Islet of Langerhans (tissue), 1 donor: ENCODE results near the gene CPLX3.

Experiments used
- FAIRE-seq: peaks from one replicate; lab custom pipeline; 2011; peaks lifted over from hg19 to GRCh38; lab: Jason Lieb, UNC

Gene CPLX3

DNA sequence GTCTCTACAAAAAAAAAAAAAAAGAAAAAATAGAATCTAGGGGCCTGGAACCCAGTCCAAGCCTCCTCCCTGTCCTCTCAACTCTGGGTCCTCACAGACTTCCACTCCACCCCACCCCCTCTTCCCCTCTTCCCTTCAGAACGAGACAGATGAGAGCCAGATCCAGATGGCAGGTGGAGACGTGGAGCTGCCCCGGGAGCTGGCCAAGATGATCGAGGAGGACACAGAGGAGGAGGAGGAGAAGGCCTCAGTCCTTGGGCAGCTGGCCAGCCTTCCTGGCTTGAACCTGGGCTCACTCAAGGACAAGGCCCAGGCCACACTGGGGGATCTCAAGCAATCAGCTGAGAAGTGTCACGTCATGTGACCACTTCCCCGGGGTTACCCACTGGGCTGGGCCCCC, 3.6 kb downstream of the CPLX3 start:
- FAIRE-seq, result no peak

DNA sequence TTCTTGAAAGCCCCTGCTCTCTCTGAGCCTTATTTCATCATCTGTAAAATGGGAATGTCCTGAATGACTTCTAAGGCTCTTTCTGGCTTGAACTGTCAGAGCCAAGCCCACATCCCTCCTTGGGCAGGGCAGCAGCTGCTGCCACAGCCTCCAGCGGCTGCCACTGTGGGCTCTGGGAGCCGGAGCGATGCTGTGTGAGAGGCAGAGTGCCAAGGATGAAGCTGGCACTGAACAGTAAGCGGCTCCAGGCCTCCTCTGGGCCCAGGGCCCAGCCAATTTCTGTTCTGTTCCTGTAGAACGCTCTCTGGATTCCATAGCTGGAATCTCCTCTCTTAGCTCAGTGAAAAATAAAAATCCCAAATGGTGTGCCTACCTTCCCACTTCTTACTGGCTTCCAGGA, 4.4 kb downstream of the CPLX3 start:
- no peak for FAIRE-seq

DNA sequence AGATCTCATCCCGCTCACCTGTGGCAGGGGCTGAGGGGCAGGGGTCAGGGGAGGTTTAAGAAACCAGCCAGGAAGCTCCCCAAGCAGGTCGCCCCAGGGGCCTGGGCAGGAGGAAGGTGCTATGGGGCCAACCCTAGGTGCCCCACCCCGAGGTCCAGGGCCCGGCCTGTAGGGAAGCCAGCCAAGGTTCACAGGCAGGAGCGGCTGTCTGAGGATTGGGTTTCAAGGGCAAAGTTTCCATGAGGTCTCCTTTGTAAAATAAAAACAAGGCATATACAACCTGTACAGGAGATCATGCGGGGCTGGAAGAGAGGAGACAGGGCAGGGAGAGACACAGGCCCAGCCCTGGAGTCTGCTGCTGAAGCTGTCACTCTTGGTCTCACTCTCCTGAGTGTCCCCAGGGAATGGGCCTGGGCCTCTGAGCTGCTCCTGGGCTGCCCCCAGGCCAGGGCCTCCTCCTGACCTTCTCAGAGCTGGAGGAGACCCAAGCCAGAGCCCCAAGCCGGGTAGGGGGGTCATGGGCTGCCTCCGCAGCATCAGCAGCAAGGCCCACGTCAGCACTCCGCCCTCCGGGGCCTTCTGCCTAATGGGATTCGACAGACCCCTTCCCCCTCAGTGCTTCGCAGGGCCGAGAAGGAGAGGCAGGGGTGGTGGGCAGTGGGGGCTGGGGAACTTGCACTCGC, 5.5 kb downstream of the CPLX3 start:
- no peak for FAIRE-seq

DNA sequence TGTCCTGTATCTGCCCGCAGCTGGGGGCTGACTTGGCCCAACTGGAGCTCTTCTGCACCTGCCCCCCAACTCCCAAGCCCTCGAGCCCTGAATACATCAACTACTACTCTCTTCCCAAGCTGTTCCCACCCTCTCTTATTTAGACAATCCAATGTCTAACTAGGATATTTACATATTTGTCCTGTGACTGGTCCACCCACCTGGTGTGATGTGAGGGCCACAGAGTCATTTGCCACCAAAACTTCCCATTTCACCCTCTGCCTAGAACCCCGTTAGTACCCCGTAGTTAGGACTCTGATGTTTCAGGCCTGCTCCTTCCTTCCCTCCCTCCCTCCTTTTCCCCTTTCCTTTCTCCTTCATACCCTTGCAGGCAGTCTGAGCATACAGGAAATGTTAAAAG, 6.4 kb downstream of the CPLX3 start:
- no peak for FAIRE-seq

DNA sequence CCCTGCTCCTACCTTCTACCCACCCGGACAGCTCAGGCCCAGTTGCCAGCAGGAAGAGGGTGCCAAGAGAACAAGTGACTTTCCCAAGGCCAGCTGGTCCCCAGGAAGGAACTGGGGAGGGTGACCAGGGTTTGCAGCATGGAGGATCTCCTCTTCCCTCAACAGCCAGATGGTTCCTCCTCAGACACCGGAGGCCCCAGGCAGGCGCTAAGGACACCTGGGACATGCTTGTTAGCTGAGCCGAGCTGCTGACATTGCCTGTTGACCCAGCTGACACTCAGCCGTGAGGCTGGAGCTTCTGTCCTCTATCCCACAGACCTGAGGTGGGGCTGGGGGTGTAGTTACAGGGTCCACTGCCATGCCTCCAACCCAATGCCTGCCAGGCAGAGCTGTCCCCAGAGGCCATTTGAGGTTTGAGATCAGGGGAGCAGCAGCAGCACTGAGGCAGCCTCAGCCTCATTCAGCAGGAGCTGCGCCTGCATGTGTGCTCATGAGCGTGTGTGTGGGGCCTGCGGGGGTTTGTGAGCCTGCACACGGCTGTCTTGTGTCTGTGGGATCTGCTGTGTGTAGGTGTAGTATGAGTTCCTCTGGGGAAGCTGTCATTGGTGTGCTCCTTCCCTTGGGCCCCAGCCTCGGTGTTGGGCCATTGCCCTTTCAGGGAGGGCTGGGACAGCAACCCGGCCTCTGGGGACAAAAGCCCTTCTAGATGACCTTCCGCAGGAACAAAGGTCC, 7.1 kb downstream of the CPLX3 start:
- FAIRE-seq, result no peak

DNA sequence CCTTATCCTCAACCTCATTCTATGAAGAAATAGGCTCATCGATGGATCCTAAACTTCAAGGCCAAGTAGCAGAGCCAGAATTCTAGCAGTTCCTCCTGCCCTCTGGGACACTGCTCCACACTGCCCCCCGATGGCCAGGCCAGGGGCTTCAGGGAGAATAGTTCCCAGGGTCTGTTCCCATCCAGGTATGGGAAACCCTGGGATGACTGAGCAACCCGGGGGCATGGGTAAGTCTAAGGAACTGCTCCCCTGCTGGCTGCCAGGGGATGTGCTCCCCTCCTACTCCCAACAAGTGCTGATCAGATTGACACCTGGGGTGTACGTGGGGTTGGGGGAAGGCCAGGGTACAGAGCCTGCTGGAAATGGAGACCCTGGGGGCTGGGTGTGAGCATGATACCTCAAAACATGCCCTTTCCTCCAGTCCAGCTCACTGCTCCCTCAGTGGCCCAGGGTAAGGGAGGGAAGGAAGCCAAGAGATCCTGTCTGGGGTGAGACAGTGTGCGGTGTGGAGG, 8.9 kb downstream of the CPLX3 start:
- FAIRE-seq, result no peak

DNA sequence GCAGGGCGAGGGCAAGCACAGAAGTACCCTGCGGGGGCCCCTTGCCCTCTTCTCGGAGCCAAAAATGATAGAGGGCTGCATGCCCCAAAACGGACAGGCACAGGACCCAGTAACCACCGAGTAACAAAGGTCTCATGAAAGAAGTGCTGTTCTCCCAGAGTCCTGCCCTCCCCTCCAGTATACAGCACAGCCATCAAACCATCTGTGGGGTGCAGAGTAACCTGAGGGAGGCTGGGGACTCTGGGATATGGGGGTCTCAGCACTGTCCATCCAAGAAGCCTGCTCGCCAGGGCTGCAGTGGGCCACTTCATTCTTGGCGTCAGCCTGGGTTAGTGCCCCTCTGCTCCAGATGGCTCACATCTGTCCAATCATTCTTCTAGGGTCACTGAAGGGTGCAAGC, 10.4 kb downstream of the CPLX3 start:
- no peak for FAIRE-seq

DNA sequence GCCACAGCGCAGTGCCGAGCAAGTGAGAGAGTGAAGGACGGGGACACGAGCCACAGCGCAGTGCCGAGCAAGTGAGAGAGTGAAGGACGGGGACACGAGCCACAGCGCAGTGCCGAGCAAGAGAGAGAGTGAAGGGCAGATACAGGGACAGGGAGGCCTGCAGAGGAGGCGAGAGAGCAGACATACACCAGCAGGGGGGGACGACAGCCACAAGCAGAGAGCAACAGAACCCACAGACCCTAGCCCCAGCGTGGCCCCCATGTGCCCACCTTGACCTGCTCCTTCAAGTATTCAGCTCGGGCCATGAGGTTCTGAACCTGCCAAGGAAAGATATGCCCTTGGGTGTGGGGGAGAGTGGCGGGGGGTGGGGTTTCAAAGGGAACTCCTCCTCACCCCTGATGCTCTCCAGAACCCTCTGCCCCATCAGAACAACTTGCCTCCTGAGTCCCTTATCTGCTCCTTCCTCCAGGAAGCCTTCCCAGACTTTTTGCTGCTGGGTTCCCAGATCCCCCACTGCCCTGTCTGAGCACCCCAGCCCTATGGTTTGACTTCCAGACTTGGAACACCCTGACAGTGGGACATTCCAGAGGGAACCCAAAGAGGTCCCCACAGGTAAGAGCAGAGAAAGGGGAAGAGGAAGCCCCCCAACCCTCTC, 11.2 kb downstream of the CPLX3 start:
- no peak for FAIRE-seq

DNA sequence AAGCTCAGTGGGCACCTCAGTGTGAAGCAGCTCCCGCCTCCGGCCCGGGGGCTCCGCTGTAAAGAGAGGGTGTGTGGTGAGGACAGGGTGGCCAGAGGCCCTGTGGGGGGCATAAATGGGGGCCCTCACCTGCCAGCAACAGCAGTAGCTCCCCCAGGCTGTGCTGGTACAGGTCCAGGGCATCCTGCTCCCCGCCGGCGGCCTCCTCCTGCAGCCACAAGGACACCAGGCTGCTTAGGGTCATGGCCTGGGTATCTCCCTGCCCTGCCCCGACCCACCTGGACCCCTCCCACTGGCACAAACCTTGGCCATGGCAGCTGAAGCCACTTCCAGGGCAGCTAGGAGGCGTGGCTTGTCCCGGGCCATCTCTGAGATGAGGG, 11.7 kb downstream of the CPLX3 start:
- no peak for FAIRE-seq

DNA sequence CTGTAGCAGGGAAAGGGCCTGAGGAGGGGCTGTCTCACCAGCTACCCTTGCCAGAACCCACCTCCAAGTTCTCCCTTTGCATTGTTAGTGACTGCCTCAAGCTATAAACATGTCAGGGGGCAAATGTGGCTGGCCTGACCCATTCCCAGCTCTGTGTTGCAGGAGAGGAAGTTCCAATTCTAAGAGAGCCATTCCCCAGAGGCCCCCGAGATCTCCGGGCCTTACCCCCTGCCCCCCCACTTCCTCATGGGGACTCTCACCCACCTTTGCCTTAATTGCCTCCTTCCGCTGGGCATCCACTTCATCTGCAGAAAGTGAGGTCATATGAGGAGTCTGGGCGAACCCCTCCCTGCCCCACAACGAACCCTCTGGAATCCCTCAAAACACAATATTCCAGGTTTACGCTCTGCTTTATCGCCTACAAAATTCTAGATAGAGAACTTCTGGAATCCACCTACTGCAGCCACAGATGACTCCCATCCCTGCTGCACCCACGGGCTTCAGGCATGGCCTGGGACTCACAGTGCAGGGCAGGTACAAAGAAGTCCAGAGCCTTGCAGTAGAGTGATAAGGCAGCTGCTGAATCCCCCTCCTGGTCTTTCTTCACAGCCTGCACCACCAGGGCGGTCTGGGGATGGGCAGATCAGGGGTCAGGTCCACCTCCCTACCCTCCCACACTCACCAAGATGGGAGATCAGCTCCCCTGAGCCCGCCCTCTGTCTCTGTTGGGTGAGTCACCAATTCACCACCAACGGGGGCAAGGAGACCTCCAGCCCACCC, 12.5 kb downstream of the CPLX3 start:
- FAIRE-seq, result no peak

DNA sequence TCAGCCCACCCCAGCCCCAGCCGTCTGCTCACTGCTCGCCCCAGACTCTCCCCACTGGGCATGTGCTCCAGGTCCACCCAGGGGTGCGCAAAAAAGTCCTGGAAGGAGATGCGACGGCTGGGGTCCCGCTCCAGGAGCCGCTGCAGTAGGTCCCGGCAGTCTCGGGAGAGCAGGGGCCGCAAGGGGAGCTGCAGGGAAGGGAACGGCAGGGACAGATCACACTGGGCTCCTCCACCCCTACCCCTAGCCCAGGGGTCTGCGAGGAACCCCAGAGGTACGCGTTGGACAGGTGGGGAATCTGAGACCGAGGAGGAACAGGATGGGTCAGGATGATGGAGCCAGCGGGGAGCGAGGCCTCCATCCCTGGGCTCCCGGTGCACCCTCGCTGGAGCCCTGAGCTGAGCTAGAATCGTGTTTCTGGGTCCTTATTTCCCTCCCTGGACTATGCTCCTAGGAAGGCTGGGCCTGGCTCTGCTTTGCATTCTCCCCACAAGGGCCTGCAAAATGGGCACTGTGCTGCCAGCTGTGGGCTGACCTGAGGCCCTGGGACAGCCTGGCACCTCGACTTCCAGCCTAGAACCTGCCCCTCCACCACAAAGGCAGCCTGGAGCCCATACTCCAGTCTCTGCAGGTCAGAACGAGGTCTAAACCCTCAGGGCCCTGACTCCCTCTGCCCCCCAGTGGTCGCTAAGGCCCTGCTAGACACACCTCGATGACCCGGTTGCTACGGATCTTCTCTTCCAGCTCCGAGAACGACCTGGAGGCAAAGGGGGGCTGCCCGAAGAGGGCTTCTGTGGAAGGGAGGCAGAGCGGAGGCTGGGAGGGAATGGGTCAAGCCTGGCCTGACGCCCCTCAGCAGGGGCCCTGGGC, 13.3 kb downstream of the CPLX3 start:
- FAIRE-seq, result no peak

DNA sequence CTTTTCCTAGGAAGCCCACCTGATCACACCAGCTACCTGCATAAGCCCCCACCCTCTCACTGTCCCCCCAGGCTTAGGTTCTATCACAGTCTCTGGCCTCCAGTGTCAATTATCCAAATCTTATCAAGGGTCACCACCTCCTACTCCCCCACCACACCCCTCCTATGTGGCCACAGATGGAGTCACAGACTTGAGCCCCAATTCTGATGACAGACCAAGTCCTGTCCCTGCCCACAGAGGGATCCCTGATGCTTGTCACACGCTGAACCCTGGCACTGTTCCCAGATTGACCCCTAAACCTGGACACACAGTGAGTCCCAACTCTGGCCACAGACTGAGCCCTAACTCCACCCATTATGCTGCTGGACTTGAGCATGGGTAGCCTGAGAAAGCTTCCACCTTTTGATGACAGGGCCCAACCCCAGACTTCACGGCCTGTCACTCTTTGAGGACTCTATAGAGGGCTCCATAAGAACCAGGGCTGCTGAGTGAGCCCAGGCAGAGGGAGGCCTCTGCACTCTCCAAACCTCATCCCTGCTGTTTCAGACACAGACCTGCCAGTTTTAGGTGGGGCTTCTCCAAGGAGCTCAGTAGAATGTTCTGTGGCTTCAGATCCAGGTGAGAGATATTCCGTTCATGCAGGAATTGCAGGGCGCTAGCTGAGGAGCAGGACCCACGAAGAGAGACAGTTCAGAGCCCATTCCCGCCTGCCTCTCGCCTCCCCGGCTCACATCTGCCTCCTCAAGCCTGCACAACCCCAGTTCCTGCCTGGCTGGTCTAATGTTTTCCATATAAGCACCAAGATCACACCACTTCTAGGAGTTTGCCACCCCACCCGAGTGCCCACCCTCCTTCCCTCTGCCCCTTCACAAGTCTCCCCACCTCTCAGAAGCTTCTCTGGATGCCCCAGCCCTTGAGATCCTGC, 14.7 kb downstream of the CPLX3 start:
- FAIRE-seq, result no peak

DNA sequence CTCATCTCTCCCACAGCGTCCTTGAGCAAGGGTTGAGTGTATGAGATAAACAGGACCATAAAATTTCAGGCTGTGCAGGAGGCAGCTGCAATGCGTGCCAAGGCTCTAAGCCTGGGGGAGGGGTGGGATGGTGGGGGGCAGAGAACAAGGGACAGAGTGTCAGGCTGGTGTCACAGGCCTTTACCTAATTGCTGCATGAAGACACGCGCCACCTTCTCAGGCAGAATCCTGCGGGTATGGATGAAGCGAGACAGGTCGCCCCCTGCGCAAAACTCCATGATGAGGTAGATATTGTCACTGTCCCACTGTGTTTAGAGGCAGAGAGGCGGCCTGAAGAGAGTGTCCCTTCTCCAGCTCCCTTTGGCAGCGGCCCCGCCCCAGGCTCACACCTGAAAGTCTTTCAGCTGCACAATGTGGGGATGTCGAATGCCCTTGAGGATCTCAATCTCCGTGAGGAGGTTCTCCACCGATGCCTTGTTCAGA, 15.5 kb downstream of the CPLX3 start:
- FAIRE-seq, result no peak

DNA sequence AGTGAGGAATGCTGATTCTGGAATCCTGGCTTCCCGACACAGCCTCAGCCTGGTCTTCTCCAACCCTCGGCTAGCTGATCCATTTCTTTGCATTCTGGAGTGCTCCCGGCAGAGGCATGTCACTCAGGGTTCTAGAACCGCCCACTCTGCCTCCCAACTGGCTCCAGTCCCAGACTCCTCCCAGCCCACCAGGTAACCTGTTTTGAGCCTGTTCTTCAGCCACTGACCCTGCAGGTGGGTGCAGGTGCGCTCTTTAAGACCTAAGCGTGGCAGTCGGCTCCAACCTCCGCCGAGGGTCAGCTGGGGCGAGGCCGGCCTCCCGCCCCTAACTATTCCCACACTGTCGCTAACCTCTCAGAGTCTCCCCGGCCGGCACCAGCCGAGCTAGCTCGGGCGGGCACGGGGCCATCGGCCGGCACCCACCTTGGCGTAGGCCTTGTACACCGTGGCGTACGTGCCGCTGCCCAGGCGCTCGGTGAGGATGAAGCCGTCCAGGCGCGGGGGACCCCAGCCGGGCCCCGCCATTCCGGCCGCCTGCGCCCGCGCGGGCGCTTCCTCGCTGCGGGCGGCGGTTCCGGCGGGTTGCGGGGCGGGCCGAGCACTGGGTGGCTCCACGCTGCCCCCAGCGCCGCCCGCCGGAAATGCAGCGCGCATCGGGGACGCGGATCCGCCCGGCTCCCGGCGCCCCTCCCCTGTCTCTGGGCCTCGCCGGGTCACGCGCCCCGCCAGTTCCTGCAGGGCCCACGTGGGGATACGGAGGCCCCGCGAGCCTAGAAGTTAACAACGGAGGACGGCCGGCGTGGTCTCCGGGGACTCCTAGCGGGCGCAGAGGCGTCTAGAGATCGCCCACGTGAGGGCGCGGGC, 16.4 kb downstream of the CPLX3 start, which contains the start of gene ULK3:
Gene ULK3, minus strand, starts transcription at position 576 of the 864 bp plus-strand sequence. Its CDS starts 51 bp downstream, at position 525.
- no peak for FAIRE-seq

DNA sequence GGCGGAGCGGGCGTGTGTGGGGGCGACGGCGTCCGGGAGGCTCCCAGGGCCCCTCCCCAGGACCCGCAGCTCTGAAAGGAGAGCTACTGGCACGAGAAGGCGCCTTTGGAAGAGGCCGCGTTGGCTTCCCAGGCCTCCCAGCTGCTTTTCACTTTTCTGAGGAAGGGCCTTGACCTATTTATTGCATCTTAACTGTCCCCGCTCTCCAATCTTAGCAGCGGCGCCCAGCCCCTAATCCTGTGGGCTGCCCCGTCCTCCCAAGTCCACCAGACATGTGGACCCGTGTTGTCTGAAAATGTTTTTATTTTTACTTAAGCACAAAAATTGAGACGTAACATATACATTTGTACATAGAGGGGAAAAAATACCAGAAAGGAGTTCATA, 17.0 kb downstream of the CPLX3 start:
- no peak for FAIRE-seq

DNA sequence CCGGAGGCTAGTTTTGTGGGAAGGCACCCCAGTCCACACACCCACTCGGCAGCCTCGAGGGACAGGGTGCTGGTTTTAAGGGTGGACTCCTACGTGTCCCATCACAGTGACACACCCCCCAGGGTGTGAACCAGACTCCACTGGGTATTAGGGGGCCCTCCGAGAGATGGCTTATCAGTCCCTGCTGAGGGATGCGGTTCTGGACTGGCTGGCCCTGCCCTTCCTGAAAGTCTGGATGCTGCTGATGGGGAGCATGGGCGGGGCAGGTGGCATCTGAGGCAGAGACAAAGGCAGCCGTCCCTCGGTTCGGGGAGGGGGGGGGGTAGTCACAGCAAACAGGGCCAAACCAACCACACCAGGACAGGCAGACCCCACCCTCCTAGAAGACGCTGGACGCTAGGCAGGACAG, 17.5 kb downstream of the CPLX3 start:
- no peak for FAIRE-seq

DNA sequence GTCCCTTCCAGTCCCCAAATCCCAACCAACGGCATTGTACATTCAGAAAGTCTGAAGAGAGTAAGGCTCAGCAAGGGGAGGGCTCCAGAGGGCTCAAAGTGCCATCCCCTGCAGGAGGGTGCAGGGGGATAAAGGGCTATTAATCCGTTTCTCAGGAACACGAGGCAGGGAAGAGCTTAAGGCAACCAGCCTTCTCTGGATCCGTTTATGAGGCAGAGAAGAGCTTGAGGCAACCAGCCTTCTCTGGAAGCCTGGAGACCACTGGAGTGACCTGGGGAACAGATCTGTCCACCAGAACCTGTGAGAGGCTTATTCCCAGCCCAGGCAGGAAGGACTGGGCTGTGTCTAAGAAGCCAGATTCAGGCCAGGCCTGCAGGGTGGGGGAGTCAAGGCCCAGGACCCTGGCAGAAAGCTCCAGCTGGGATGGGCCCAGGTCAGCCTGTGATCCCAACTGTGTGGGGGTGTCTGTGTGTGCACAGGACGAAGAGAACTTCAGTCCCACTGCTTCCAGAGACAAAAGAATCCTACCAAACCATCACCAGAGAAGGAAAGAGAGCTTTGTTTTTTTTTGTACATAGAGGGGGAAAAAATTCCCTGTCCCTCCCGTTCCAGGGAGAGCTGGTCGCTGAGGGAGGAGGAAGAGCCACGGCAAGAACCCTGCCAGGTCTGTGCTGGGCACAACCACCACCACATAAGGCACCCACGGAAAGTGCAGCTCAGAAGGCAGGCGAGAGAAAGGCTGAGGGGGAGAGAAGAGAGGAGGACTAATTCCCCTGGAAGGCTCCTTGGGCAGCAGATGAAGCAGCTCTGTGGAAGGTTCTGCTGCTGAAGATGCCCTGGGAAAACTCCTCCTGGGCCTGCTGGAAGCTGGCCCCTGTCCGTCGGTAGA, 18.1 kb downstream of the CPLX3 start:
- FAIRE-seq, result no peak

DNA sequence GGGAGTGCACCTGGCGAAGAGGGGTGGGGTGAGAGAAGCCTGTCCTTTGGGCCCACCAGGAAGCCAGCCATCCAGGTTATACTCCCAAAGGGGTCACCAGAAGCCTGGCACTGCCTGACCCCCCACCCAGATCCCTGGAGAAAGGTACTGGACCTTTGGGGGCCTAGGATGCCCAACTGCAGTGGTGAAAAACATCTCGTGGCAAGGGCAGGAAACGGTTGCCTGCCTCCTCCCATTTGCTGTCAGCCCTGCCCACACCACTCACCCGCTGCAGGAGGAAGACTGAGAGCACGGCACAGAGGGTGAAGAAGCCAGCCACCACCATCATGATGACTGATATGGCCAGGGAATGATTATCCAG, 18.8 kb downstream of the CPLX3 start:
- FAIRE-seq, result no peak
